Heart left ventricle (tissue), 16 donors: ENCODE measurements around the gene MGST2. TPM values are rescaled to one million over a fixed set of nuclear protein-coding genes. Genes with fewer than 3 reads are reported as not detected.

ENCODE experiments used
- ATAC-seq, 4 donors: fragments of 200-7000 bp; cut with Tn5 transposase; one replicate each; pipeline ENCODE4 v1.9.1; 2020 to 2022; ENCODE audit warnings: moderate library complexity in 4 of 4, mild to moderate bottlenecking in 3 of 4, moderate number of reproducible peaks in 1 of 4
- DNase-seq, 5 donors: peaks; one replicate each; pipeline ENCODE4 v3.0.0-alpha.2; 2020
- H3K27ac ChIP-seq, 12 donors: fragments of 200-600 bp; sonication (generic) in 4 of 12; one replicate each; pipeline versions ENCODE4 v1.5.0 to v1.8.0; 2016 to 2022; ENCODE audit warnings: mild to moderate bottlenecking in 2 of 12
- H3K27me3 ChIP-seq, 9 donors: fragments of 200-600 bp; sonication (generic) in 2 of 9; one replicate each; pipeline versions ENCODE4 v1.5.1 to v1.8.0; 2016 to 2022; ENCODE audit warnings: mild to moderate bottlenecking in 3 of 9
- H3K36me3 ChIP-seq, 9 donors: fragments of 200-600 bp; sonication (generic) in 2 of 9; one replicate each; pipeline versions ENCODE4 v1.5.0 to v1.8.0; 2018 to 2022; ENCODE audit warnings: mild to moderate bottlenecking in 2 of 9
- H3K4me1 ChIP-seq, 12 donors: fragments of 200-600 bp; sonication (generic) in 4 of 12; one replicate each; pipeline versions ENCODE4 v1.5.0 to v1.8.0; 2016 to 2022; ENCODE audit warnings: mild to moderate bottlenecking in 3 of 12
- H3K4me3 ChIP-seq, 12 donors: fragments of 200-600 bp; sonication (generic) in 4 of 12; one replicate each; pipeline versions ENCODE4 v1.5.0 to v1.8.0; 2017 to 2022; ENCODE audit warnings: mild to moderate bottlenecking in 9 of 12, moderate library complexity in 4 of 12
- H3K9me3 ChIP-seq, 12 donors: fragments of 200-600 bp; sonication (generic) in 4 of 12; one replicate each; pipeline versions ENCODE4 v1.5.0 to v1.8.0; 2016 to 2022; ENCODE audit warnings: mild to moderate bottlenecking in 1 of 12
- CTCF ChIP-seq, 12 donors: fragments of 200-600 bp; sonication (generic) in 4 of 12; IDR thresholded peaks; one replicate each; pipeline versions ENCODE4 v1.5.0 to v1.8.0; 2018 to 2022; ENCODE audit warnings: antibody characterized with exemption in 12 of 12, mild to moderate bottlenecking in 5 of 12
- POLR2A ChIP-seq, 2 donors: fragments of 450-650 bp; IDR thresholded peaks; one replicate each; pipeline ENCODE4 v1.6.1; 2017; ENCODE audit warnings: antibody characterized with exemption in 2 of 2, mild to moderate bottlenecking in 2 of 2, moderate library complexity in 2 of 2
- WGBS, 4 donors: extraction: QIAGEN DNeasy Blood & Tissue Kit in 2 of 4; methylation state at CpG; one replicate each; pipeline versions ENCODE4 v1.1.5 to v1.1.7; 2013 to 2018; 5-methylcytosine and 5-hydroxymethylcytosine counted together
- intact Hi-C, 10 donors: fragments of 100-400 bp; cut with DNase I; formaldehyde crosslinking; loops; one replicate each; pipeline versions ENCODE4 v1.11.1 to v1.14.2; 2022
- polyA plus RNA-seq, 2 donors: library from polyadenylated mRNA; stranded (reverse); fragments of 200-250 nt; gene quantifications; one replicate each; pipeline ENCODE4 v1.2.3, GENCODE V29; 2013
- total RNA-seq, 9 donors: library from RNA; depleted of rRNA in 2 of 9; stranded (reverse); fragments of >200 nt in 2 of 9; fragmentation: NEBNext Ultra II Directional in 3 of 9; extraction: Animal tissue kit (Norgen Biotek cat#: 25700) in 3 of 9; gene quantifications; one replicate each; pipeline versions ENCODE4 v1.1.0 to v1.2.4, GENCODE V29; 2016 to 2023
- donor health status: ischemic (EF 13 %, LVEDD 7.1; RV severe dilation, severe dysfunction).
- donor health status: healthy with polysubstance abuse.
- donor health status: DM: no; HTN: yes; CAD: no.
- donor health status: DM: no; HTN: no; CAD: no.
- donor health status: ischemic (EF 25% LVEDD 6.9; RV normal size, moderate dysfunction).
- donor health status: ischemic (EF 25% LVEDD 5.7; RV mildly dilated, moderate dysfunction).
- donor health status: healthy.
- donor health status: DM: yes; HTN: yes; CAD: no.
- donor health status: ischemic (EF 35%, LVEDD 5.7; RV mildly dilated, moderate dysfunction).
- donor health status: nonischemic (EF 11% LVEDD 7.7; RV severe dilation, severe dysfunction).
- donor health status: DM: yes; HTN: yes; CAD: no.
- donor health status: PGD.
- donor health status: ischemic (EF 29% LVEDD 5.4; RV normal size, mild dysfunction).
- donor health status: nonischemic (EF 23%, LVEDD 6.1; RV moderate dilation, normal function).

The MGST2 gene
- total and polyA plus RNA-seq, 11 donors = 86.6 to 209 (median 105) TPM

GRCh38 chr4:139735381-139736273 lies 70.0 kb downstream of the MGST2 start:
- TF ChIP-seq CTCF (IDR thresholded peaks at IDR 0.05) = no peak
- no peak for TF ChIP-seq POLR2A (IDR thresholded peaks at IDR 0.05)
- Histone ChIP-seq H3K4me3 (peak overlapping the region; percentile 2 to 70 (median 54)), H3K27ac (peak overlapping the region; percentile 53 to 93 (median 82)), H3K4me1 (peaks cover 0 to 64% (median 40%) of the 10 kb centered on the region in 12 donors), H3K36me3 (no peaks in the 10 kb centered on the region), H3K27me3 (no peaks in the 10 kb centered on the region), H3K9me3 (no peaks in the 10 kb centered on the region)
- 17 to 27% (median 23%) methylated on average over 57 to 59 of the region's 59 CpGs for WGBS, 4 donors
- intact Hi-C loops = loop anchor here in 9 of 10 donors (1.0 to 10.0 kb wide), 27 partner anchors 27 to 593 kb away; partner anchors contain the start of gene MAML3 (in 3 of the 9)
- peak; percentile 35 to 69 (median 45) for DNase-seq
- peak in 3 of 4 donors; percentile 1 to 8 (median 4) for ATAC-seq

GRCh38 chr4:139736274-139736660 lies 70.6 kb downstream of the MGST2 start:
- no peaks in the 10 kb centered on the region for H3K27me3 ChIP-seq
- peaks cover 0 to 71% (median 47%) of the 10 kb centered on the region in 12 donors for H3K4me1 ChIP-seq
- 73 to 79% (median 75%) methylated on average over 5 of the region's 5 CpGs for WGBS, 4 donors
- ATAC-seq (no peak), DNase-seq (no peak)
- TF ChIP-seq POLR2A (IDR thresholded peaks at IDR 0.05) (no peak), CTCF (IDR thresholded peaks at IDR 0.05) (no peak)
- H3K27ac ChIP-seq = peak overlapping the region in 9 of 12 donors; percentile 67 to 93 (median 85)
- peak overlapping the region in 1 of 12 donors; percentile 56 for H3K4me3 ChIP-seq
- no peaks in the 10 kb centered on the region for H3K36me3 ChIP-seq
- intact Hi-C loops = loop anchor here in 7 of 10 donors (2.0 to 10.0 kb wide), 17 partner anchors 81 to 591 kb away; partner anchors contain the start of gene MAML3 (in 1 of the 7)
- no peaks in the 10 kb centered on the region for H3K9me3 ChIP-seq

GRCh38 chr4:139736661-139737060 lies 71.0 kb downstream of the MGST2 start:
- H3K27me3 ChIP-seq = no peaks in the 10 kb centered on the region
- no peaks in the 10 kb centered on the region for H3K9me3 ChIP-seq
- DNase-seq (no peak), ATAC-seq (no peak)
- no peak overlapping the region for H3K4me3 ChIP-seq
- H3K27ac ChIP-seq = peak overlapping the region in 7 of 12 donors; percentile 67 to 93 (median 86)
- no peaks in the 10 kb centered on the region for H3K36me3 ChIP-seq
- H3K4me1 ChIP-seq = peaks cover 0 to 74% (median 49%) of the 10 kb centered on the region in 12 donors
- intact Hi-C loops = loop anchor here in 7 of 10 donors (2.0 to 10.0 kb wide), 17 partner anchors 81 to 591 kb away; partner anchors contain the start of gene MAML3 (in 1 of the 7)
- no peak for TF ChIP-seq POLR2A (IDR thresholded peaks at IDR 0.05)
- no peak for TF ChIP-seq CTCF (IDR thresholded peaks at IDR 0.05)
- WGBS, 4 donors = 81 to 95% (median 92%) methylated on average over 2 of the region's 2 CpGs
